ENCODE results near the gene KCNT1.

KCNT1 gene

DNA sequence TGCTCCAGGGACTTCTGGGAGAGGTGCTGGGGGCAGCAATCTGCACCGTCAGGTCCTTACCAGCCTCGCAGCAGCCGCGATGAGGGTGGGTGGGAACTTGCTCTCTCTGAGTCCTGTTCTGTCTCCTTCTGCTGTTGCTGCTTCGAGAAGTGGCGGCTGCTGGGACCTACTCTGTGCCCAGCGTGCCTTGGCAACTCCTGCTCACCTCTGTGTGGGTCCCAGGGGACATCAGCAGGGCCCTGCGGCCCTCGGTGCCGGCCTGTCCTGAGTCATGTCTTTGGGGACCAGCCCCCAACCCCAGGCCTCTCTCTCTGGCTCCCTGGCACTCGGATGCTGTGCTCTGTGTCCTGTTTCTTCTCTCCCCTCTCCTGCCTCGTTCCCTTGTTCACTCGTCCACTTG is 49.5 kb downstream of the KCNT1 start:
- no peak overlapping the region for H3K4me2 ChIP-seq (ENCODE audit: low read length)
- no peak overlapping the region for H3K9ac ChIP-seq (ENCODE audit: low read length)
- TF ChIP-seq EZH2phosphoT487 (IDR thresholded peaks at IDR 0.05; ENCODE audit: low read depth): no peak
- TF ChIP-seq, protein P1, sequence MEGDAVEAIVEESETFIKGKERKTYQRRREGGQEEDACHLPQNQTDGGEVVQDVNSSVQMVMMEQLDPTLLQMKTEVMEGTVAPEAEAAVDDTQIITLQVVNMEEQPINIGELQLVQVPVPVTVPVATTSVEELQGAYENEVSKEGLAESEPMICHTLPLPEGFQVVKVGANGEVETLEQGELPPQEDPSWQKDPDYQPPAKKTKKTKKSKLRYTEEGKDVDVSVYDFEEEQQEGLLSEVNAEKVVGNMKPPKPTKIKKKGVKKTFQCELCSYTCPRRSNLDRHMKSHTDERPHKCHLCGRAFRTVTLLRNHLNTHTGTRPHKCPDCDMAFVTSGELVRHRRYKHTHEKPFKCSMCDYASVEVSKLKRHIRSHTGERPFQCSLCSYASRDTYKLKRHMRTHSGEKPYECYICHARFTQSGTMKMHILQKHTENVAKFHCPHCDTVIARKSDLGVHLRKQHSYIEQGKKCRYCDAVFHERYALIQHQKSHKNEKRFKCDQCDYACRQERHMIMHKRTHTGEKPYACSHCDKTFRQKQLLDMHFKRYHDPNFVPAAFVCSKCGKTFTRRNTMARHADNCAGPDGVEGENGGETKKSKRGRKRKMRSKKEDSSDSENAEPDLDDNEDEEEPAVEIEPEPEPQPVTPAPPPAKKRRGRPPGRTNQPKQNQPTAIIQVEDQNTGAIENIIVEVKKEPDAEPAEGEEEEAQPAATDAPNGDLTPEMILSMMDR (IDR thresholded peaks at IDR 0.05; ENCODE audit: low read depth, low read length): no peak
- H3K27me3 ChIP-seq (ENCODE audit: low read depth, low read length): no peaks in the 10 kb centered on the region
- no peak overlapping the region for H2AFZ ChIP-seq (ENCODE audit: low read depth, low read length)
- no peaks in the 10 kb centered on the region for H3K9me3 ChIP-seq (ENCODE audit: insufficient read depth, low read length)
- H3K36me3 ChIP-seq (replicated peaks; ENCODE audit: low read depth, low read length): no peaks in the 10 kb centered on the region
- H3K4me3 ChIP-seq (ENCODE audit: low read length): no peak overlapping the region
- H4K20me1 ChIP-seq (ENCODE audit: insufficient read depth, low read length): no peaks in the 10 kb centered on the region
- peaks cover 21% of the 10 kb centered on the region for H3K4me1 ChIP-seq (ENCODE audit: low read length)
- H3K27ac ChIP-seq (ENCODE audit: low read length): no peak overlapping the region
- no peaks in the 10 kb centered on the region for H3K79me2 ChIP-seq (ENCODE audit: low read length)

DNA sequence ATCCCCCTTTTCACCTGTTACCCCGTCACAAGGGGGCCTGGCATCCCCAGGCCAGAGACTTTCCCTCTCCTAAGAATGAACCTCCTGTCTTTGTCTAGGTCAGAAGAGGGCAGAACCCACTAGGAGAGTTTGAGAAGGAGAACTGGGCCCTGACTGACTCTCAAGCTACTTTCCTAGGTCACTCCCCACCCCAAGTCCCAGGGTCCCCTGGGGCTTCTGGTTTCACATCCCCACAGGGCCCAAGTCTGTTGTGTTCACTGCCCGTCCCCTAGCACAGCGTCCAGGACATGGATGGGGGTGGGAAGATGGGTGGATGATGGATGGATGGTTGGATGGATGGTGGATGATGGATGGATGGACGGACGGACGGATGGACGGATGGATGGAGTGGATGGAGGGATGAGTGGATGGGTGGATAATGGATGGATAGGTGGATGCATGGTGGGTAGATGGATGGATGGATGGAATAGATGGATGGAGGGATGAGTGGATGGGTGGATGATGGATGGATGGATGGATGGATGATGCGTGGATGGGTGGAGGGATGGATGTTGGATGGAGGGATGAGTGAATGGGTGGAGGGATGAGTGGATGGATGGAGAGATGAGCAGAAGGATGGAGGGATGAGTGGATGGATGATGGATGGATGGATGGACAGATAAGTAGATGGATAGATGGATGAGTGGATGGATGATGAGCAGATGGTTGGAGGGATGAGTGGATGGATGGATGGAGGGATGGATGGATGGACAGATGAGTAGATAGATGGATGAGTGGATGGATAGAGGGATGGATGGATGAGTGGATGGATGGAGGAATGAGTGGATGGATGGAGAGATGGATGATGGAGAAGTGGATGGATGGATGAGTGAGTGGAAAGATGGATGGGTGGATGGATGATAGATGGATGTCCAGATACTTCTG is 50.6 kb downstream of the KCNT1 start:
- Histone ChIP-seq H3K9ac (ENCODE audit: low read length) (no peak overlapping the region), H3K9me3 (ENCODE audit: insufficient read depth, low read length) (no peaks in the 10 kb centered on the region)

DNA sequence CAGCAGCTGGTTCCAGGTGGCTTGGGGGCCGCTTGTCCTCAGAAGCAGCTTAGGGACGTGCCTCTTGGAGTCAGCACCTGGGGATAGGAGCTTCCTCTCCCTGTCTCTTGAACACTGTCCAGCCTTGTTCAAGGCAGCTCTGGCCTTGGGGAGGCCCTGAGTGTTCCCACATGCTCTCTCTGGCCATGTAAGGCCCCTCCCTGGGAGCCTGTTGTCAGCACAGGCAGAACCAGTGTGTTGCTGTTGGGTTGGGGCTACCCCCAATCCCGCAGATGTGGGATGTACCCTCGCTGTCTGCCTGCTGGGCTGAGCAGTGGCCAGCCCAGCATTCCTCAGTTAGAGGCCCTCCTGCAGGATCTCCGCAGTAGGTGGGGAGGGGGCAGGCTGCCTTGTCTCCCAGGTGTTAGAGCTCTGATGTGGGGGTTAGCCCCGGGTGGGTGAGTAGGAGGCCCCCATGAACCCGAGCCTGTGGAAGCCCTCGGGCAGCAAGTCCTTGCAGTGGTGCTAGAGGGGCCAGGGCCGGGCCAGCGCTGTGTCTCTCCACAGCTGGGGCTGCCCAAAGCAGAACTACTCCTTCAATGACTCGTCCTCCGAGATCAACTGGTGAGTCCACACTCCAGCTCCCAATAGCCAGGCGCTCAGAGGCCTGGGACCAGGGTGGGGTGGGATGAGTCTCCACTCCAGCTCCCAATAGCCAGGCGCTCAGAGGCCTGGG is 51.6 kb downstream of the KCNT1 start:
- Histone ChIP-seq H3K9me3 (ENCODE audit: insufficient read depth, low read length) (no peaks in the 10 kb centered on the region), H3K4me2 (ENCODE audit: low read length) (no peak overlapping the region)
- TF ChIP-seq, protein P1 (IDR thresholded peaks at IDR 0.05; ENCODE audit: low read depth, low read length): no peak
- TF ChIP-seq EZH2phosphoT487 (IDR thresholded peaks at IDR 0.05; ENCODE audit: low read depth): no peak

More for the DNA sequence above, 50.6 kb downstream of the KCNT1 start:
- Histone ChIP-seq H3K79me2 (ENCODE audit: low read length) (no peaks in the 10 kb centered on the region), H3K4me2 (ENCODE audit: low read length) (no peak overlapping the region), H3K27ac (ENCODE audit: low read length) (no peak overlapping the region), H3K27me3 (ENCODE audit: low read depth, low read length) (no peaks in the 10 kb centered on the region), H3K4me1 (ENCODE audit: low read length) (peaks cover 21% of the 10 kb centered on the region), H2AFZ (ENCODE audit: low read depth, low read length) (no peak overlapping the region), H3K4me3 (ENCODE audit: low read length) (no peak overlapping the region), H4K20me1 (ENCODE audit: insufficient read depth, low read length) (no peaks in the 10 kb centered on the region), H3K36me3 (replicated peaks; ENCODE audit: low read depth, low read length) (no peaks in the 10 kb centered on the region)
- no peak for TF ChIP-seq EZH2phosphoT487 (IDR thresholded peaks at IDR 0.05; ENCODE audit: low read depth)
- TF ChIP-seq, protein P1 (IDR thresholded peaks at IDR 0.05; ENCODE audit: low read depth, low read length): no peak

DNA sequence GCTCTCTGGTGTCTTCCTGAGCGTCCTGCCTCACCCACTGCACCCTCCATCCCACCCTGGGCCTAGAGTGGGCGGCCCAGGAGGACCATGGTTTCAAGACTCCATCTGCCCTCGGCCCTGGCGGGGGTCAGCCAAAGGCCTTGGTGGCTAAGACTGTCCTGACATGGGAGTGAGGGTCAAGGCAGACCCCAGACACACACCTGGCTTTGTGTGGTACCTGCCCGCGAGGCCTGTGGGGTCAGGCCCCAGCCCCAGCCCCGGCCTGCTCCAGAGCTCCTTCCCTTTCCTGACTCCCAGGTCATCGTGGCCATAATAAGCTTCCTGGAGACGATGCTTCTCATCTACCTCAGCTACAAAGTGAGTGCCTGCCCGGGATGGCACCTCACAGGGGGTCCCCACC is 54.6 kb downstream of the KCNT1 start:
- Histone ChIP-seq H3K27me3 (ENCODE audit: low read depth, low read length) (no peaks in the 10 kb centered on the region), H3K36me3 (replicated peaks; ENCODE audit: low read depth, low read length) (no peaks in the 10 kb centered on the region), H3K27ac (ENCODE audit: low read length) (no peak overlapping the region), H3K9me3 (ENCODE audit: insufficient read depth, low read length) (no peaks in the 10 kb centered on the region), H4K20me1 (ENCODE audit: insufficient read depth, low read length) (no peaks in the 10 kb centered on the region), H3K4me3 (ENCODE audit: low read length) (no peak overlapping the region), H2AFZ (ENCODE audit: low read depth, low read length) (no peak overlapping the region), H3K4me2 (ENCODE audit: low read length) (no peak overlapping the region), H3K9ac (ENCODE audit: low read length) (no peak overlapping the region), H3K4me1 (ENCODE audit: low read length) (peaks cover 21% of the 10 kb centered on the region), H3K79me2 (ENCODE audit: low read length) (no peaks in the 10 kb centered on the region)
- TF ChIP-seq, protein P1 (IDR thresholded peaks at IDR 0.05; ENCODE audit: low read depth, low read length): no peak
- TF ChIP-seq EZH2phosphoT487 (IDR thresholded peaks at IDR 0.05; ENCODE audit: low read depth): no peak

More for the DNA sequence above, 51.6 kb downstream of the KCNT1 start:
- no peaks in the 10 kb centered on the region for H3K36me3 ChIP-seq (replicated peaks; ENCODE audit: low read depth, low read length)
- peaks cover 21% of the 10 kb centered on the region for H3K4me1 ChIP-seq (ENCODE audit: low read length)
- H3K4me3 ChIP-seq (ENCODE audit: low read length): no peak overlapping the region
- no peaks in the 10 kb centered on the region for H3K27me3 ChIP-seq (ENCODE audit: low read depth, low read length)
- no peak overlapping the region for H3K9ac ChIP-seq (ENCODE audit: low read length)
- H4K20me1 ChIP-seq (ENCODE audit: insufficient read depth, low read length): no peaks in the 10 kb centered on the region
- no peak overlapping the region for H3K27ac ChIP-seq (ENCODE audit: low read length)
- no peak overlapping the region for H2AFZ ChIP-seq (ENCODE audit: low read depth, low read length)
- H3K79me2 ChIP-seq (ENCODE audit: low read length): no peaks in the 10 kb centered on the region

All from OCI-LY3 (cell line).